IPS-15b (cell line): ENCODE results near the gene ZBTB39.
"Not testable (repeated sequence)": the region's sequence is repeated elsewhere in the genome, so short reads cannot be mapped to it uniquely, and the experiment has no call there.

Source experiments
- H3K27me3 ChIP-seq: one replicate; pipeline ENCODE4 v1.6.1; 2013; ENCODE audit warnings: low read length; ENCODE audit not compliant: control insufficient read depth, insufficient read depth
- H3K36me3 ChIP-seq: one replicate; pipeline ENCODE4 v1.6.1; 2013; ENCODE audit warnings: low read length; ENCODE audit not compliant: control insufficient read depth, insufficient read depth
- H3K4me1 ChIP-seq: one replicate; pipeline ENCODE4 v1.6.1; 2013; ENCODE audit warnings: mild to moderate bottlenecking, low read length; ENCODE audit not compliant: control insufficient read depth, insufficient read depth
- H3K4me3 ChIP-seq: one replicate; pipeline ENCODE4 v1.5.1; 2013; ENCODE audit warnings: low read depth, low read length
- H3K9ac ChIP-seq: one replicate; pipeline ENCODE4 v1.6.1; 2013; ENCODE audit warnings: low read depth, mild to moderate bottlenecking, low read length
- H3K9me3 ChIP-seq: one replicate; pipeline ENCODE4 v1.6.1; 2013; ENCODE audit warnings: mild to moderate bottlenecking, low read length; ENCODE audit not compliant: control insufficient read depth, insufficient read depth

The ZBTB39 gene

GRCh38 chr12:57027011-57027804 lies 20.9 kb upstream of the ZBTB39 start:
- Histone ChIP-seq H3K4me3 (no peak overlapping the region), H3K36me3 (no peaks in the 10 kb centered on the region), H3K9me3 (no peaks in the 10 kb centered on the region), H3K27me3 (peaks cover 2% of the 10 kb centered on the region), H3K9ac (no peak overlapping the region), H3K4me1 (peaks cover 2% of the 10 kb centered on the region)

GRCh38 chr12:57025196-57025595 lies 18.9 kb upstream of the ZBTB39 start:
- no peaks in the 10 kb centered on the region for H3K36me3 ChIP-seq
- peaks cover 2% of the 10 kb centered on the region for H3K27me3 ChIP-seq
- H3K9me3 ChIP-seq: no peaks in the 10 kb centered on the region
- peaks cover 2% of the 10 kb centered on the region for H3K4me1 ChIP-seq
- H3K9ac ChIP-seq: no peak overlapping the region
- H3K4me3 ChIP-seq: no peak overlapping the region

GRCh38 chr12:57022324-57022723 lies 16.0 kb upstream of the ZBTB39 start:
- not testable (repeated sequence) for H3K27me3 ChIP-seq

GRCh38 chr12:57019983-57020719 lies 13.8 kb upstream of the ZBTB39 start:
- H3K9ac ChIP-seq: no peak overlapping the region
- no peaks in the 10 kb centered on the region for H3K4me1 ChIP-seq
- H3K9me3 ChIP-seq: no peaks in the 10 kb centered on the region
- H3K36me3 ChIP-seq: no peaks in the 10 kb centered on the region
- no peaks in the 10 kb centered on the region for H3K27me3 ChIP-seq
- no peak overlapping the region for H3K4me3 ChIP-seq

More at GRCh38 chr12:57022324-57022723, 16.0 kb upstream of the ZBTB39 start:
- H3K4me1 ChIP-seq, H3K36me3 ChIP-seq, H3K9ac ChIP-seq, H3K4me3 ChIP-seq, H3K9me3 ChIP-seq: not testable (repeated sequence)

- Histone ChIP-seq H3K9ac (no peak overlapping the region), H3K4me3 (no peak overlapping the region), H3K4me1 (no peaks in the 10 kb centered on the region), H3K27me3 (no peaks in the 10 kb centered on the region), H3K36me3 (no peaks in the 10 kb centered on the region), H3K9me3 (no peaks in the 10 kb centered on the region)
These were observed 12.6 kb upstream of the ZBTB39 start for GRCh38 chr12:57018906-57019305.

- not testable (repeated sequence) for H3K4me1 ChIP-seq, H3K27me3 ChIP-seq, H3K9me3 ChIP-seq, H3K4me3 ChIP-seq, H3K36me3 ChIP-seq, H3K9ac ChIP-seq
These were observed 12.0 kb upstream of the ZBTB39 start for GRCh38 chr12:57018353-57018752.

GRCh38 chr12:57016348-57016747 lies 10.0 kb upstream of the ZBTB39 start, which contains the start of gene TAC3:
Gene TAC3, minus strand, starts transcription at chr12:57016529. Its CDS starts 732 bp downstream, at chr12:57015797.
- Histone ChIP-seq H3K27me3 (no peaks in the 10 kb centered on the region), H3K9ac (no peak within 1 kb of the TSS), H3K4me3 (no peak within 1 kb of the TSS), H3K9me3 (no peaks in the 10 kb centered on the region), H3K4me1 (no peaks in the 10 kb centered on the region), H3K36me3 (no peaks in the 10 kb centered on the region)

GRCh38 chr12:57012600-57013465 lies 6.5 kb upstream of the ZBTB39 start:
- peaks cover 13% of the 10 kb centered on the region for H3K4me1 ChIP-seq
- H3K27me3 ChIP-seq: no peaks in the 10 kb centered on the region
- H3K9ac ChIP-seq: no peak overlapping the region
- no peaks in the 10 kb centered on the region for H3K36me3 ChIP-seq
- H3K9me3 ChIP-seq: no peaks in the 10 kb centered on the region
- H3K4me3 ChIP-seq: no peak overlapping the region

- Histone ChIP-seq H3K9me3 (no peaks in the 10 kb centered on the region), H3K27me3 (no peaks in the 10 kb centered on the region), H3K36me3 (no peaks in the 10 kb centered on the region), H3K9ac (no peak overlapping the region), H3K4me3 (no peak overlapping the region), H3K4me1 (peaks cover 13% of the 10 kb centered on the region)
These were observed 5.4 kb upstream of the ZBTB39 start for GRCh38 chr12:57011438-57012424.

- H3K4me3 ChIP-seq: no peak overlapping the region
- H3K36me3 ChIP-seq: no peaks in the 10 kb centered on the region
- no peaks in the 10 kb centered on the region for H3K9me3 ChIP-seq
- peaks cover 13% of the 10 kb centered on the region for H3K4me1 ChIP-seq
- H3K9ac ChIP-seq: no peak overlapping the region
- H3K27me3 ChIP-seq: no peaks in the 10 kb centered on the region
These were observed 4.4 kb upstream of the ZBTB39 start for GRCh38 chr12:57010627-57011247.
